Right kidney (tissue), 1 donor: Measurements from ENCODE around the gene CACNA1C.
"Not testable (repeated sequence)": the region's sequence is repeated elsewhere in the genome, so short reads cannot be mapped to it uniquely, and the experiment has no call there.

Experiments
- DNase-seq: peaks from one replicate; pipeline ENCODE4 v3.0.0-alpha.2; 2016

Gene CACNA1C

GRCh38 chr12:2111826-2112225 lies 59.0 kb downstream of the CACNA1C start:
- DNase-seq, result no peak

GRCh38 chr12:2112401-2112800 lies 59.6 kb downstream of the CACNA1C start:
- DNase-seq, result no peak

GRCh38 chr12:2113119-2113912 lies 60.5 kb downstream of the CACNA1C start:
- DNase-seq, result no peak

DNA sequence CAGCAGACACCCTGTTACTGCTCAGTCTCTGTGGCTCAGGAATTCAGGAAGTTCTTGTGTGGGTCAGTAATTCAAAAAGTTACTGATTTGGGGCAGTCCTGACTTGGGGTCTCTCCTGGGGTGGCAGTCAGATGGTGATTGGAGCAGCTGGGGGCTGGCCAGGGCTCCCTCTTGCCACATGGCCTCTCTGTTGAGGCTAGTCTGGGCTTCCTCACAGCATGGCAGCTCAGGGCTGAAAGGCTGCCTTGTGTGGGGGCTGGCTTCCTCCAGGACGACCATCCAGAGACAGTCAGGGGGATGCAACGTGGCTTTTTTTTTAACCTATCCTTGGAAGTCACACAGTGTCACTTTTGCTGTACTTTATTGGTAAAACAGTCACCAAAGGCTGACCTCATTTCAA lies 61.3 kb downstream of the CACNA1C start:
- DNase-seq, result no peak

GRCh38 chr12:2115101-2115845 lies 62.5 kb downstream of the CACNA1C start:
- no peak for DNase-seq

- no peak for DNase-seq
These were observed 64.8 kb downstream of the CACNA1C start for GRCh38 chr12:2117541-2117940.

DNA sequence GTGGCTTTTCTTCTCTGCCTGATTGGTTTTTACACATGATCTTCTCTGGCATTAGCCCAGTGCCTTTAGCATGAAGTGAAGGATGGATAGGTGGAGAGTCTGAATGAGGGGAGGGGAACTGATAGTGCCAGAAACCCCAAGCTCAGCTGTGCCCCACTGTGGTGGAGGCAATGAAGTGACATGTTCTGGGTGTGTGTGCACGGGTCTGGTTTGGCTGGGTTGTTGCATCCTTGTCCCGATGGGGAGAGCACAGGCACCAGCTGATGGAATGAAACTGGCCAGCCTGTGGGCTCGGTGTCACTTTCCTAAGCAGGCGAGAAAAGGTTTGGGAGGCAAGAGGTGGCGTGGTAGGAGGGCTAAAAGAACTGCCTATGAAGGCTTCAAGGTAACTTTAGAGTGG lies 65.3 kb downstream of the CACNA1C start:
- DNase-seq, result no peak

DNA sequence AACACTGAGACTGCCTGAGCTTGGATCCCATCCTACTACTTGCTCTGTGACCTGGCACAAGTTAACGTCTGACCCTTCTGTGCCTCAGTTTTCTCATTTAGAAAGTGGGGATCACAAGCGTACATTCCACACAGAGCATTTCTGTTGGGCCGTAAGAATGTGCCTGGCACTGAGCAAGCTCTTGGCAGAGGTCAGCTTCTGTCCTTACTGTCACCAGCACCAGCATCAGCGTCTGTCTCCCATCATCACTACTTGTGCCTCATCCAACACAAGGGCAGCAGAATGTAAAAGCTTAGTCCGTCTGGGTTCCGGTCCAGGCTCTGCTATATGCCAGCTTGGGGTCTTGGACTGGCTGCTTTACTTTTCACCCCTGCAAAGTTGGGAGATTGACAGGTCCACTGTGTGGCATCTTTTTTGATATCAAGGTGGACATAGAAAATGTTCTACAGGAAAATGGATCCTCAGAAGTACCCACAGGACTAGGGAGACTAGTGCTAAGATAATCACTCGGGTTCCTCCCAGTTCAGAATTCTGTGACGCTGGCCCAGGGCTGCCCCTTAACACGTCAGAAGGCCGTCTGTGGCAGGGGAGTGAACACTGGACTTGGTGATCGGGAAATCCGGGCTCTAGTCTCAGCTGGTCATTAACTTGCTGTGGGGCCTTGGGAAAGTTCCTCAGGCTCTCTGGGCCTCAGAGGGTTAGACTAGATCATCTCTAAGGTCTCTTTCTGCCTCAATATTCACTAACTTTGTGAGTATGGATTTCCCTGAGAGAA lies 65.9 kb downstream of the CACNA1C start:
- no peak for DNase-seq

DNA sequence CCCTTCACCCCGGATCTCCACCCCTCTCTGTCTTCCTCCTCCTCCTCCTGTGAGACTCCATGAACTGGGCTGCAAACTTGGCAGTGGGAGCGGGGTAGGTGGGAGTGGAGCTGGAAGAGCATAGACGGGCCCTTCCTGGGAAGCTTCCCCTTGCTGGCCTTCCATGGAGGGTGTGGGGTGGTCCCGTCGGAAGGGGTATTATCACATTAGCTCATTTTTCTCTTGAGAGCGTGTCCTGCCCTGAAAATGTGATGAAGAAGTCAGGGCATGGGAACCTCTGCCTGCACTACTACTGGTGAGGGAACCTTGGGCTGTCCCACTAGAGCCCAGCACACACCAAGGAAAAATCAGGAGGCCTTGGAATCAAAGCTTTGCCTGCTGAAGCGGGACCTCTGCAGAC lies 66.5 kb downstream of the CACNA1C start:
- no peak for DNase-seq

GRCh38 chr12:2120982-2121758 lies 68.4 kb downstream of the CACNA1C start:
- DNase-seq, result no peak

DNA sequence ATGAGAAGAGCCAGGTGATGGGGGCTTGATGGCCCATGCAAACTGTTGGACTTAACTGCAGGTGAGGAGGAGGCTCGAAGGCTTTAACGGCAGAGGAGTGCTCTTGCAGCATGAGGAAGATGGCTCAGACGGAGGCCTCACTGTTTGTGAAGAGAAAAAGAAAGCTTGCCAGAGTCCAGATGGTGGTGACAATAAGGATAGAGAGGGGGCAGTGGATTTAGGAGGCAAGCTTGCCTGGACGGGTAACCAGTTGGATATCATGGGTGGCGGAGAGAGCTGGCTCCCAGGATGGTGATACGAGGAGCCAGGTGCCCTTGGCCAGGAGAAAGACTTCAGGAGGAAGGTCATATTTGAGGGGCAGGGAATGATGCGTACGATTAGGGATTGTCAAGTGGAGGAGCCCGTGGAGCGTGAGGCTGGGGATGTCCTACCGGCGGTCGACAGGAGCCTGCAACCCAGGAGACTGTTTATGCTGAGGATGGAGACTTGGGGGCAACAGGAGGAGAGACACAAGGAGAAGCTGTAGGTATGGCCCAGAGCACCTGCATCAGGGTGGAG lies 71.8 kb downstream of the CACNA1C start:
- no peak for DNase-seq

DNA sequence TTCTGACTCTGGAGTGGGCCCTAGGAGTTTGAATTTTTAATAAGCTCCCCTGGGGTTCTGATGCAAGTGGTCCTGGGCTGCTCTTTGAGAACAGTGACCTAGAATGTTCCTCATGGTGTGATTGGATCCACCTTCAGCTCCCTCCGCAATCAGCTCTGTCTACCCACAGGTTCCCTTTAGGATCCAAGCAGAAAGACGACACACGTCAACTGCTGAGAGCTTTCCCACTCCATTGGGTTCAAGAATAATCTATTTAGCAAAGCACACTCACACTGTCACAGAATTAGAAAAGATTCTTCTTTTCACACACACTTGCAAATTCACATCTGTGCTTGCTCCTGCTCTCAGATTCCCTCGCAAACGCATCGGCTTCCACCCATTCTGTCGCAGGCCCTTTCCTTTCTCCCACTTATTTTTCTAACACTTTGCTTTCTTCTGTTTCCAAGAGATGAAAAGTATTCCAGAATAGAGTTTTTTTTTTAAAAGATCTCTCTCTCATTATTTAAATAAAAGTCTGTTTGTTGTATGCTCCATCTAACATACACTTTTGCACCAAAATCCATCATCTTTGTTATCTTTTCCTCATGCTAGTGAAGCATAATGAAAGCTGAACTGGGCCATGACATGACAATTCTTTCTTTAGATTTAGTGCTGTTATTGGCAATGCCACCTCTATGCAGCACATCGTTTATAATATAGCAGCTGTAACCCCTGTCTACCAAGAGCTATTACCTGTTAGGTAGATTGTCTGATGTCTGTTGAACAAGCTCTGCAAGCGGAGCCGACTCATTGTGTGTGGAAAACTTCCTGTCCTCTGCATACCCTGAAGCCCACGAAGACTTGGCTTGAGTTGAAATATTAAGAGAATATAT lies 73.1 kb downstream of the CACNA1C start:
- DNase-seq, result no peak

DNA sequence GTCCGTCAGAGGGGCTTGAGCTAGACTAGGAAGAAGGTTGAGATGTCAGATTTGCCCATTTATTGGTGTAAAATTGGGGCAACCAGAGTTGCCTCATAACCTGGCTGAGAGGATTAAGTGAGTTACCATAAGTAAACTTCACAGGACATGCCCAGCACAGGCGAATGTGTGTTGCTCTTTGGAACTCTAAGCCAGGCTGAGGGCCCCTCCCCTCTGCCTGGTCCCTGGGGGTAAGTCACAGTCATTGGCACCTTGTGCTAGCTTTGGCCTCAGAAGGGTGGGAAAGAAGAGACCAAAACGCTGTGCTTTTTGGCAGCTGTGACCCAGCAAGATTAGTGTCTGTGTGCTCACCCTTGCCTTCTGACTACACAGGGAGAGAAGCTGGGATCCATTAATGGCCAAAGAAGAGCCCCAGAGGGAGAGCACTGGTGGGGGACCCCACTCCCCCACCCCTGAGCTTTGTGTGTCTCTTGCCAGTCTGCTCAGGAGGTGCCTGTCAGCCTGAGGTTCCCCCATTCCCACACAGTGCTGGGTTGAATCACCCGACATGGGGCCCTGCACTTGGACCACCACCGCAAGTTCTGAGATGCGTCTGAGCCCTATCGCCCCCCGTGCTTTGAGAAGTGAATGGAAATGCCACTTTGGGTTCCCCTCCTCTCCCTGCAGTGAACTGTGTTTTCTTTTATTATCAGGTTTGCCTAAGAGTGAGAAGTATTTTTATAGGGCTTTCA lies 74.1 kb downstream of the CACNA1C start:
- DNase-seq, result no peak

DNA sequence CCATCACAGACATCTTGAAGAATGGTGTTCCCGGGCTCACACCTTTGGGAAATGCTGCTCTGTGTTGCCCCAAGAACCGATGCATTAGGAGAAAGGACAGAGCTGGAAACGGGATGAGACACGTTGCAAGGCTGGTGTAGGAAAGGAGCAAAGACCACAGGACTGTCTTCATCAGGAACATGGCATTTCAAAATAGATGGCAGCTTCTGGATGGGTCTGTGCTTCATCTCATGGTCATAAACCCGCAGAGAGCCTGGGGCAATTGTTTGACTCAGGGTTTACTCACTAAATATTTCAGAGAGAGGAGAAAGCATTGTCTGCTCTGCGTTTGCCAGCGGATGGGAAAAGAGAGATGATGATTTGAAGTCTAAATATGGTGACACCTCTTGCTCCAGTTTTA lies 76.3 kb downstream of the CACNA1C start:
- no peak for DNase-seq

DNA sequence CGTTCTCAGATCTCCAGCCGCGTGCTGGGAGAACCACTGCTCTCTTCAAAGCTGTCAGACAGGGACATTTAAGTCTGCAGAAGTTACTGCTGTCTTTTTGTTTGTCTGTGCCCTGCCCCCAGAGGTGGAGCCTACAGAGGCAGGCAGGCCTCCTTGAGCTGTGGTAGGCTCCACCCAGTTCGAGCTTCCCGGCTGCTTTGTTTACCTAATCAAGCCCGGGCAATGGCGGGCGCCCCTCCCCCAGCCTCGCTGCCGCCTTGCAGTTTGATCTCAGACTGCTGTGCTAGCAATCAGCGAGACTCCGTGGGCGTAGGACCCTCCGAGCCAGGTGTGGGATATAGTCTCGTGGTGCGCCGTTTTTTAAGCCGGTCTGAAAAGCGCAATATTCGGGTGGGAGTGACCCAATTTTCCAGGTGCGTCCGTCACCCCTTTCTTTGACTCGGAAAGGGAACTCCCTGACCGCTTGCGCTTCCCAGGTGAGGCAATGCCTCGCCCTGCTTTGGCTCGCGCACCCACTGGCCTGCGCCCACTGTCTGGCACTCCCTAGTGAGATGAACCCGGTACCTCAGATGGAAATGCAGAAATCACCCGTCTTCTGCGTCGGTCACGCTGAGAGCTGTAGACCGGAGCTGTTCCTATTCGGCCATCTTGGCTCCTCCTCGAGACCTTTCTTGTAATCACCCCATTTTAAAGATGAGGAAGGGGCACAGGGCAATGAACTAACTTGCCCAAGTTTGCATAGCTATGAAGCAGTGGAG lies 83.1 kb downstream of the CACNA1C start:
- DNase-seq, result not testable (repeated sequence)

DNA sequence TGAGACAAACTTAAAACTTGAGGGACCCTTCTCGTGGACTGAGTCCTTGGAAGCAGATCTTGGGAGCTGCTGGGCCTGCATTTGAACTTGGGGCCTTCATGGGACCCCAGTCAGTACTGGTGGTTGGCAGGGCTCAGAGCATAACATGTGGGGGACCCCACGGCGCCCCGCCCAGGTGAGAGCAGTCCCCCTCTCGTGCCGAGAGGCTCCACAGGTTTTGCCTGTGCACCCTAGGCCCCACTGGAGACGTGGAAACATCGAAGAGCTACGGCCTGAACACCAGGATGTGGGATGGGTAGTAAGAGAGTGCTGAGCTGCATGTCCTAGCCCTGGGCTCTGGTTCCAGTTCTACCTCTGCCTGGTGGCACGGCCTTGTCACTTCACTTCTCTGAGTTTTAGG lies 84.1 kb downstream of the CACNA1C start:
- no peak for DNase-seq

GRCh38 chr12:2137711-2138110 lies 84.9 kb downstream of the CACNA1C start:
- no peak for DNase-seq

DNA sequence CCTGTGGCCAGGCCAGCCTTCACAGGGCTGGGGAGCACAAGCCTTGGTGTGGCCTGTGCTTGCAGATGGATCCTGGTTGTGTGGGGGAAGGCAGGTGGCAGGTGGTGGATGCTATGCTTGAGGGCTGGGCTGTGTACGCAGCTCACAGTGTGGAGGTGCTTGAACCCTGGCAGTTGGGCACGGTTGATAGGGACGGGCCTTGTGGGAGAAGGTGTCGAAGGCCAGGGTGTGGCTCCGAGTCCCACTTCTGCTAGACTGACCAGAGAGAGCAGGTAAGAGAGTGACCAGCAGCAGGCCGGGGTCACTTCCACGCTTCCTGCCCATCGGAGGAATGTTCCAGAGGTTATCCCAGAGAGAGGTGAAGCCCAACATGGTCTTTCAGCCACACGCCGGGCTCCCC lies 85.5 kb downstream of the CACNA1C start:
- no peak for DNase-seq

- DNase-seq, result no peak
These were observed 86.1 kb downstream of the CACNA1C start for GRCh38 chr12:2138871-2139308.
